Measurements from ENCODE around the gene NKAIN2. TPM values are rescaled to one million over a fixed set of nuclear protein-coding genes. Genes with fewer than 3 reads are reported as not detected.

The NKAIN2 gene
- total RNA-seq, 3 donors from 2014 or later, result 0.48 to 1.8 TPM; not detected in 1

DNA sequence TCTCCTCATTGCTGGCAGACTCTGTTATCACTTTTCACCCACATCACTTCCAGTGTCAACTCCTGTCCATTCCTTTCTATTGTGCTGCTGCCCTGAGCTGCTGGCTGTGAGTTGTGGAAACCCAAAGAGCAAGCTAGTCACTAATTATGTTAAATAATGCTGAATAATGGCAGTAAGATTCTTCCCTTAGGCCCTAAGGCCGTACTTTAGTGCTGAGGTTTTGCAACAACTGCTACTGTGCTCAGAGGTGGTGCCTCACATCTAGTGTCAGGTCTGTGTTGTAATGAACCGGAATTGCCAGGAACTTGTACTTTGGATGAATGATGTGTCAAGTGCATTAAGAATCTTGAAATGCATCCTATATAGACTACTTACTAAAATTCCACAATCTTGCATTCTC is 786.3 kb downstream of the NKAIN2 start:
- TF ChIP-seq POLR2A (IDR thresholded peaks at IDR 0.05) (no peak), POLR2AphosphoS5 (IDR thresholded peaks at IDR 0.05) (no peak), CTCF (IDR thresholded peaks at IDR 0.05) (no peak)
- H3K9me3 ChIP-seq, result no peaks in the 10 kb centered on the region
- no peaks in the 10 kb centered on the region for H3K4me1 ChIP-seq
- H3K4me3 ChIP-seq, result no peak overlapping the region
- no peaks in the 10 kb centered on the region for H3K27me3 ChIP-seq
- DNase-seq (ENCODE audit: low spot score in 2 of 2), result no peak
- H3K27ac ChIP-seq, result no peak overlapping the region
- no peaks in the 10 kb centered on the region for H3K36me3 ChIP-seq
- intact Hi-C loops (cut with DNase I; ENCODE audit: low total_unique reads), result no loop called here

- TF ChIP-seq POLR2AphosphoS5 (IDR thresholded peaks at IDR 0.05) (no peak), CTCF (IDR thresholded peaks at IDR 0.05) (no peak), POLR2A (IDR thresholded peaks at IDR 0.05) (no peak)
- no peaks in the 10 kb centered on the region for H3K9me3 ChIP-seq
- no peaks in the 10 kb centered on the region for H3K4me1 ChIP-seq
- DNase-seq (ENCODE audit: low spot score in 2 of 2), result no peak
- H3K27ac ChIP-seq, result no peak overlapping the region
- no peak overlapping the region for H3K4me3 ChIP-seq
- H3K27me3 ChIP-seq, result no peaks in the 10 kb centered on the region
- H3K36me3 ChIP-seq, result no peaks in the 10 kb centered on the region
- intact Hi-C loops (cut with DNase I; ENCODE audit: low total_unique reads), result loop anchor here (10.0 kb wide), 1 partner anchor 1605 kb away; no protein-coding TSS in a partner anchor
These were observed 796.0 kb downstream of the NKAIN2 start for GRCh38 chr6:124599656-124600055.

- no peak for TF ChIP-seq CTCF (IDR thresholded peaks at IDR 0.05)
- no peaks in the 10 kb centered on the region for H3K27me3 ChIP-seq
- intact Hi-C loops (cut with DNase I; ENCODE audit: low total_unique reads), result loop anchor here (10.0 kb wide), 1 partner anchor 1600 kb away; no protein-coding TSS in a partner anchor
- no peaks in the 10 kb centered on the region for H3K4me1 ChIP-seq
- no peak overlapping the region for H3K27ac ChIP-seq
- no peaks in the 10 kb centered on the region for H3K36me3 ChIP-seq
- H3K9me3 ChIP-seq, result no peaks in the 10 kb centered on the region
- H3K4me3 ChIP-seq, result no peak overlapping the region
- no peak for DNase-seq (ENCODE audit: low spot score in 2 of 2)
These were observed 801.1 kb downstream of the NKAIN2 start for GRCh38 chr6:124604719-124605118.

- H3K4me1 ChIP-seq, result no peaks in the 10 kb centered on the region
- DNase-seq (ENCODE audit: low spot score in 2 of 2), result no peak
- TF ChIP-seq POLR2A (IDR thresholded peaks at IDR 0.05) (no peak), CTCF (IDR thresholded peaks at IDR 0.05) (no peak), POLR2AphosphoS5 (IDR thresholded peaks at IDR 0.05) (no peak)
- H3K27me3 ChIP-seq, result no peaks in the 10 kb centered on the region
- H3K36me3 ChIP-seq, result no peaks in the 10 kb centered on the region
- intact Hi-C loops (cut with DNase I; ENCODE audit: low total_unique reads), result loop anchor here (10.0 kb wide), 1 partner anchor 1598 kb away; no protein-coding TSS in a partner anchor
- H3K27ac ChIP-seq, result no peak overlapping the region
- no peaks in the 10 kb centered on the region for H3K9me3 ChIP-seq
- H3K4me3 ChIP-seq, result no peak overlapping the region
These were observed 803.5 kb downstream of the NKAIN2 start for GRCh38 chr6:124607119-124607627.

GRCh38 chr6:124613031-124613430 is 809.4 kb downstream of the NKAIN2 start:
- Histone ChIP-seq H3K4me1 (no peaks in the 10 kb centered on the region), H3K27ac (no peak overlapping the region), H3K36me3 (no peaks in the 10 kb centered on the region), H3K9me3 (no peaks in the 10 kb centered on the region), H3K4me3 (no peak overlapping the region), H3K27me3 (no peaks in the 10 kb centered on the region)
- no peak for TF ChIP-seq CTCF (IDR thresholded peaks at IDR 0.05)
- TF ChIP-seq POLR2AphosphoS5 (IDR thresholded peaks at IDR 0.05), result no peak
- TF ChIP-seq POLR2A (IDR thresholded peaks at IDR 0.05), result no peak
- intact Hi-C loops (cut with DNase I; ENCODE audit: low total_unique reads), result no loop called here
- DNase-seq (ENCODE audit: low spot score in 2 of 2), result no peak

Data from breast epithelium (tissue), 4 donors.